ENCODE results near the gene PCSK4.

Gene PCSK4

GRCh38 chr19:1457031-1457739 lies 33.0 kb downstream of the PCSK4 start:
- in situ Hi-C loops (cut with MboI; ENCODE audit: low sequenced_read_pairs), result no loop called here

- in situ Hi-C loops (cut with MboI; ENCODE audit: low sequenced_read_pairs), result no loop called here
These were observed 33.8 kb downstream of the PCSK4 start for GRCh38 chr19:1456121-1456900.

- in situ Hi-C loops (cut with MboI; ENCODE audit: low sequenced_read_pairs), result no loop called here
These were observed 34.6 kb downstream of the PCSK4 start for GRCh38 chr19:1455336-1456120.

DNA sequence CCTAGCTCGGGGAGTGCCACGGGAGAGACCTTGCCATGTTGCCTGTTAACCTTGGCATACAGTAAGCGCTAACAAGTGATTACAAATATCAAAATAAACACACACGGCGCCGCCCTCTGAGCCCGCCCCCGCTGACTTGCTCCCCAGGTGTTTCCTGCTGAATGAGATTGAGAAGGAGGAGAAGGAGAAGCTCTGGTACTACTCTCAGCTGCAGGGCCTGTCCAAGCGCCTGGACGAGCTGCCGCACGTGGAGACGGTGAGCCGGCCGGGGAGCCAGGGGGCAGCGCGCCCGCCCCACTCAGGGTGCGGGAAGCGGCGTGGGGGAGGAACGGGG lies 35.2 kb downstream of the PCSK4 start:
- in situ Hi-C loops (cut with MboI; ENCODE audit: low sequenced_read_pairs), result no loop called here

DNA sequence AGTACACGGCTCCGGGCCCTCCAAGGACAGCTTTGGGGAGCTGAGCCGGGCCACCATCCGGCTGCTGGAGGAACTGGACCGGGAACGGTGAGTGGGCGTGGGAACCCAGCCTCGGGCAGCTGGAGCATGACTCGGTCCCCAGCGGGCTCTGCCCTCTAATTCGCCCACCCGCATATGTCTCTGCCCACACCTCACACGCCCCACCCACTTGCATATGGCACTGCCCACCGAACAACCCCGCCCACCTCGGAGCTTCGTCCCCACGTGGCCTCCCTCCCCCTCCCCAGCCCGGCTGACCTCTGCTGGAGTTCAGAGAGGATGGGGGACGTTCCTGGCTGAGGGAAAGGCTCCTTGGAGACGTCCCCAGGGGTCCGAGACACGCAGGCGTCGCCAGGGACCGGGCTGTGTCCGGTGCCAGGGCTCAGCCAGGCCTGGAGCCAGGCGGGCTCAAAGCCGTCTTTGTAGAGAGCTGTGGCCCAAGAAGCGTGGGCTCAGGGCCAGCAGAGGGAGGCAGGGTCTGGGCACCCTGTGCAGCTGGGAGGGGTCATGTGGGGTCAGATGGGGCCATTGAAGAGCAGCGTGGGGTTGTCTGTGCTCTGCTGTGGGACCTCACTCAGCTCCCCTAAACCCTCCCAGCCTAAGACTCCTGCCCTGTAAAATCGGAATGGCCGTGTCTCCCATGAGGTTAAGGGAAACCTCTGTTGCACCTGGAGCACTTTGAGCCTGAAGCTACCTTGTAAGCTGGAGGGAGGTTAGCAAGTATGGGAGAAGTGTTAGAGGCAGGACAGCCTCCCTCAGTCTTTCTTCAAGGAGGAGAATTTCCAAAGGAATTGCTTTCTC lies 36.4 kb downstream of the PCSK4 start:
- in situ Hi-C loops (cut with MboI; ENCODE audit: low sequenced_read_pairs), result no loop called here

GRCh38 chr19:1452802-1453524 lies 37.2 kb downstream of the PCSK4 start:
- in situ Hi-C loops (cut with MboI; ENCODE audit: low sequenced_read_pairs), result no loop called here

DNA sequence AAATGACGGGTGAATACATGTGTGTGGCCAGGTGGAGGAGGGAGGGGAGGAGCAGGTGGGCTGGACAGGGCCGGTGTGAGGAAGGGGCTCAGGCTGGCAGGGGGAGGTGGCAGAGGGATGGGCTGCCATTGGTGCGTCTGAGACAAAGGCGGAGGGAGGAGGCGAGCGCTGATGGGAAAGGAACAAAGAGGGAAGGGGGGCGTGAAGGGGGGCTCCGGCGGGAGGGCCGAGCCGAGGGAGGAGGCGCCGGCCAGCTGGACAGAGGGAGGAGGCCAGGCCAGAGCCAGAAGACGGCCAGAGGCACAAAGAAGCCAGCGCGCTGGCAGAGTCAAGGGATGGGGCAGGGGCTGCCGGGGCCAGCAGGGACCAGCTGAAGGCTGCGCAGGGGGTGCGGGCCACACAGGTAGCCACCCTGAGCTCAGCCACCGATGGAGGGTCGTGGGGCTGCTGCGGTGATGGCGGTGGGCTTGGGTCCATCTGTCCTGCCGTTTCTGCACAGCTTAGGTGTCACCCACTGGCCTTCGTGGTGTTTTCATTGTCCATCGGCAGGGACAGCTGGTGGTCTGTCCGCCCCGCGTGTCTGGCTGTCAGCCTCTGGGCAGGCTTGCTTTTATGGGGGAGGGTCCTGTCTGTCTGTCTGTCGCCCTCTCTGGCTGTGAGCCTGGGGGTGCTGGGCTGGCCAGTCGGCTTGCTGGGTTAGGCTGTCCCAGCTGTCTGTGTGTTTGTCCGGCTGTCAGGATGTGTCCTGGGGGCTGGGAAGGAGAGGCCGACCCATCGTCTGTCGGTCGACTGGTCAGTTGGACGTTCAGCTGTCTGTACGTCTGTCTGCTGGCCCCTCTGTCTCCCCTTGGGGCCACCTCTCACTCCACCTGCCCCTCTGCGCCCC lies 38.0 kb downstream of the PCSK4 start:
- in situ Hi-C loops (cut with MboI; ENCODE audit: low sequenced_read_pairs), result no loop called here

GRCh38 chr19:1450735-1451731 lies 39.1 kb downstream of the PCSK4 start:
- in situ Hi-C loops (cut with MboI; ENCODE audit: low sequenced_read_pairs), result no loop called here

GRCh38 chr19:1449467-1450442 lies 40.4 kb downstream of the PCSK4 start, which contains the start of gene APC2:
Gene APC2 (plus strand): TSS chr19:1450121. CDS start chr19:1453002, 2,881 bp downstream.
- in situ Hi-C loops (cut with MboI; ENCODE audit: low sequenced_read_pairs), result no loop called here

DNA sequence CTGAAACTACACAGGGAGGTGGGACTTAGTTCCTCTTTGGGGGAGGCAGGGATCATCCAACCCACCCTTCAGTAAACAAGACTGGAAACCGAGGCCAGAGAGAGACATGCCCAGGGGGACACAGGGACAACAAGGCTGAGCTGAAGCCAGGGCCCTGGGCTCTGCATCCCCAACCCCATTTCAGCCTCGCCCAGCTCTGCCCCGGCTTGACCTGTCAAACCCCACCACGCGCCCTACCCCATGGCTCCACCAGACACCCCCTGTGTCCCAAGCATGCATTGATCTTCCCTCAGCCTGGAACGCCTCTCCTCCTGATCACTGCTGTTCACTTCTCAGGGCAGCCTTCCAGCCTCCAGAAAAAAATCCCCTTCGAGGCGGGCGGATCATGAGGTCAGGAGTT lies 42.2 kb downstream of the PCSK4 start:
- in situ Hi-C loops (cut with MboI; ENCODE audit: low sequenced_read_pairs), result no loop called here

DNA sequence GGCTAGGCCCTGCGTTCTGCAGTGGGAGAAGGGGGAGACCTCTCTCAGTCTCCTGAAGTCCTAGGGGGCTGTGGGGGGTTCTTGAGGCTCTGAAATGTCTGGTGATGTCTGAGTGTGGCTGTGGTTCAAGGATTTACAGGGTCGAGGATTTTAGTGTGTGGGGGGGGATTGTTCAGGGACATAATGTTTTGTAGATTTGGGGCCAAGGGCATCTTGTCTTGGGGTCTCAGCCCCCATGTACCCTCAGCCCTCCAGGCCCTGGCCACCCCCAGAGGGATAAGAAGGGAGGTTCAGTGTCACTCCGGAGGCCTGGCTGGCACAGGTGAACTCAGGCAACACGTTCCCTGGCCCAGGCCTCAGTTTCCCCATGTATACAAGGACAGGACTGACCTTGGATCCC lies 42.6 kb downstream of the PCSK4 start:
- in situ Hi-C loops (cut with MboI; ENCODE audit: low sequenced_read_pairs), result no loop called here

DNA sequence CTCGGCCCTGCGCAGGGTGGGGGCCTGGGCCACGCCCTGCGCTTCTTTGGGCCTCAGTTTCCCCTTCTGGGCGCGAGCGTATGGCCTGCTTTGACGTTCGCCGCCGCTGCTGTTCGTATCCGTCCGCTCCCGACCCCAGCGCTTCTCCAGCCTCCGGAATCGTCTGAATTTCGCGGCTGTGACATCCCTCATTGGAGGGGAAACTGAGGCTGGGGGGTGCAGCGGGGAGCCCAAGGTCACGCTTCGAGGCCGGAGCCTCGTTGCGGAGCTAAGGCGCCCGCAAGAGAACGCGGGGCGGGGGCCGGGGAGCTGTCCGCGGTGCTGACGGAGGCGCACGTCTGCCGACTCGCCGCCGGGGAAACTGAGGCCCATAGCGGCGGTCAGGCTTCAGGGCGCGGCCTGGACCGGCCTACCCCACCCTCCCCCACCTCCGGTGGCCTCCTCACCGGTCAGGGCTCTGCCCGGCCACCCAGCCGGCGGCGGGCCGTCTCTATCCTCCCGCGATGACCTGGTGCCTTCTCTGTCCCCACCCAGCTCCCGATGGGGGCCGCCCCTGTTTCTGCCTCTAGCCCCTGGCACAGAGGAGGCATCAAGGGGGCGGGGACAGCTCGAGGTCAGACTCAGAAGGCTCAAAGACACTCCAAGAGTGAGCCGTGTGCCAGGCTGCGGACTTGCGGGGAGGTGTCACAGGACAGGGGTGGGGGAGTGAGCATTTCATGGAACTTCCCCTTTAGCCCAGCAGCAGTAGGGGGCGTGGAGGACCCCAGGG lies 43.3 kb downstream of the PCSK4 start:
- in situ Hi-C loops (cut with MboI; ENCODE audit: low sequenced_read_pairs), result no loop called here

- in situ Hi-C loops (cut with MboI; ENCODE audit: low sequenced_read_pairs), result no loop called here
These were observed 44.0 kb downstream of the PCSK4 start for GRCh38 chr19:1445932-1446712.

DNA sequence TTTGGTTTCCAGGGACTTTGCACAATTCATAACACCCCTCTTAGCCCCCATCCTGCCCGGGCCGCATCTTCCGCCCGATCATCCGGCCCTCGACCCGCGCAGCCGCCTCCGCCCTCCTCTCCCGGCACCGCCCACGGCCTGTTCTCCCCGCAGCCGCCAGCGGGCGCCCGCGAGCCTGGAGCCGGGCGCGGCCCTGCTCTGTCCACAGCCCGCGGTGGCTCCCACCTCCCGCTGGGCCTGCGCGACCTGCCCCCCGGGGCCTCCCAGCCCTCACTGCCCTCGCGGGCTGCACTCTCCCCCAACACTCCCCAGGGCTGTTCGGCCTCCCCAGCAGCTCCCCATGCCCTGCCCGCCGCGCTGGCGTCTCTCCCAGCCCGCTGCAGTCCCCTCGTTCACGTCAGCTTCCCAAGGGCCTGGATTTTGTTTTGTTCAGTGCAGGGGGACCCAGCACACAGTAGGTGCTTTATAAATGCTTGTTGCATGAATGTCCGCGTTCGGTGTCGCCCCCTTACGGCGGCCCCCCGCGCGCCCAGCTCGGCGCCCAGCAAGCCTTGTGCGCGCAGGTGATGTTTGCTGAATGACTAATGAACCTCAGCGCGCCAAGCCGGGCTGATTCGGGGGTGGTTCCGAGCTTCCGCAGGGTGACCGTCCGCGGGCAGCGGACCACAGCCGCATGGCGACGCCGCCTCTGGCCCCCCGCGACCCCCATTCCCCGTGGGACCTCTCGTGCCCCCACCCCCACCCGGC lies 44.8 kb downstream of the PCSK4 start:
- in situ Hi-C loops (cut with MboI; ENCODE audit: low sequenced_read_pairs), result no loop called here

Measured in HL-60/S4 (cell line).